Stimulated activated CD4-positive, alpha-beta T cell treated with anti-CD3 and anti-CD28 coated beads, Interleukin-2, amount 100 ng/mL, for 4 hours (primary cell): ENCODE results near the gene APP.

ENCODE experiments used
- DNase-seq: peaks from one replicate; pipeline ENCODE4 v3.0.0-alpha.2; 2020; ENCODE audit warnings: low read depth

Gene APP

DNA sequence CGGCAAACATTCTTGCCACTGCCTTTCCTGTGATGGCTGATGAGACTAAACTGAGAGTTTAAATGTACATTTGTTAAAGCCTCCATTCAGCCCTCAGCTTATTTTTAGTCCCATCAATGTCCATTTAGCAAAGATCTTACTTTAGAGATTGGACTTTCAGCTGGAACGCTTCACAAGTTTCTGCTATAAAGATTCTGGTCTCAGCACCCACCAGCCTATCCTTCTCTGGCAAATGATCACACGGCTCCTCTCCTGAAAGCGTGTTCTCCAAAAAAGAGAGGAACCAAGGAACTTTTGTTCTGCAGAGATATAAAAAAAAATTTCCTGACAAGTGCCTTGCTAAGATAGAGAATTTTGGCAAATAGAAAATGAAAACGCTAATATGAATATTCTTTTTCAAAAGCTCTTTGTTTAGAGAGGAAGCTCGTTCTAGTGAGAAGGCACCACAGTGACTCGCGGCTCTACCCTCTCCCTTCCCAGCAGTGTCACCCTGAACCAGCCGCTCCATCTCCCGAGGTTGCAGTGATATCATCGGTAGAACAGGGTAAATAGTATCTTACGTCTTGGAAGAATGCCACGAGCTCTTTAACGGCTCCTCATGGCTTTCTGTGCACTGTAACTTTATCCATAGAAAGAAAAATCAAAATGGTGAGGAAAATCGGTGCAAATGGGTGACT lies 200.2 kb downstream of the APP start:
- no peak for DNase-seq

DNA sequence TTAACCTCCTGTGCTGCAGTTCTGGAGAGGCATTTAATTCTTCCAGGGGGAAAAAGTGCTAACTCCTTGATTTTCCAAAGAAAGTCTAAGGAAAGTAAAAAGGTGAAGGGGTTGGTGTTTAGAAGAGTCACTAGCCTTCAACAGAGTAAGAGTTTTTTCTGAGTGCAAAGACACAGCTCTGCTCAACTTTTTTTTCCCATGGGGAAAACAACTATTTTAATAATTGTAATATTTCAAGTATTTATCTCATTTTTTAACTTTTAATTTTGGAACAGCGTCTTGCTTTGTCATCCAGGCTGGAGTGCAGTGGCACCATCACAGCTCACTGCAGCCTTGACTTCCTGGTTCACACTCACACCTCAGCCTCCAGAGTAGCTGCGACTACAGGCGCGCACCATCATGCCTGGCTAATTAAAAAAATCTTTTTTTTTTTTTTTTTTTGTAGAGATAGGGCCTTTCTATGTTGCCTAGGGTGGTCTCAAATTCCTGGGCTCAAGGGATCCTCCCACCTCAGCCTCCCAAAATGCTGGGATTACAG lies 202.6 kb downstream of the APP start:
- DNase-seq = no peak

DNA sequence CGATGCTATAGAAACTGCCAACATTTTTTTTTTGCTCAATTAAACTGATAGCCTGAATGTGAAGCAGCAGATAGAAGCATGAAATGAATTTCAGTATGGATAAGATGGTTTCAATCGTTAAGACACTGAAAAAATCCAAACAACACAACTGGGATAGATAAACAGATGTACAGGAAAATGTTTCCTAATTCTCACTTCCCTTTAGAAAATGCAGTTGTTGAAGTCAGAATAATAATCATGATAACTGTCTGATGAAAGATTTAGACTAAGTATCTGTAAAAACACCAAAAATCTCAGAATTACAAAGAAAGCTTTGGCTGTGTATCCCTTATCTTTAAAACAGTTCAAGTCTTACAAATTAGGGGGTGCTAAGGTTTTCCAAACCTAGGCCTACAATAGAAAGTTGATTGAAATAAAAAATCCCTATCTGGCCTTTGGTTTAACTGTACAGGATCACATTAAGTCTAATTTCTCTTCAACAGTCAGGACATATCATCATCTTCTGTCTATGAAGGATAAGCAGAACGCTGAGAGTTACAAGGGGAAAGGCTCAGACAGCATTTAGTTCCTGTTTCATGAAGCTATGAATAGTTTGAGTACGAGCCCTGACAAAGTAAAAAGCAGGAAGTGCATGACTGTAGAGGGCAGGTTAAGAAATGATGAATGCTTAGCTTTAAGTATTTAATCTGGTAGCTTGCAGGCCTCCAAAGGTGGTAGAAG lies 203.2 kb downstream of the APP start:
- DNase-seq = no peak

DNA sequence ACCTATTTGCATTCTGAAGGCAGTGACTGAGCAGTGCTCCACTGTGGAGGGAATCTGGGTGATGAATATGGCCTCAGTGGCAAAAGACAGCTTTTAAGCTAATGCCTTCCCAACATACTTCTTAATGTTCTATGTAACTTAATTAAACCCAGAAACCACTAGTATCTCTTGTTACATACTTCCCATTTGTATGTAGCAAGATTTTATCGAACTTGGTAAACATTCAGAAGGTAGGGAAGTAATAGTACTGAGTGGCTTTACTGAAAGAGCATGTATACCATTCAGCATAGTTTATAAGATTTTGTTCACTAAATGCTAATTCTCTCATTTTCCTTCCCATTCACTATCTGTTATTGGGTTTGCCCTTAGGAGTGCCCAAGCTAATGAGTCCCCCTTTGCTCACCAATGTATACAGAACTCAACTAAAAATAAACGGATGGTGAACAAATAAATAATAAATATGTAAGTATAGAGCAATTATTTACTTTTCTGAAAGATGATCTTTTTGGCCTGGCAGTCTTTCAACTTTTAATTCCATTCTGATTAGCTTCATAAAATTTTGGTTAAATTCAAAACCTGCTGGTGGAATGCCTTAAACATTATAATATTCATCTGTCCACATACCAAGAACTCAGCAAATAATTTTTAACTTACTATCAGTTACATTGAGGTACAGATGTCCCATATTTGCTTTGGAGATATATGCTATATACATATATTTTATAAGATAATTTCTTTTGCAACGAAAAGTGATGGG lies 204.4 kb downstream of the APP start:
- DNase-seq = no peak

DNA sequence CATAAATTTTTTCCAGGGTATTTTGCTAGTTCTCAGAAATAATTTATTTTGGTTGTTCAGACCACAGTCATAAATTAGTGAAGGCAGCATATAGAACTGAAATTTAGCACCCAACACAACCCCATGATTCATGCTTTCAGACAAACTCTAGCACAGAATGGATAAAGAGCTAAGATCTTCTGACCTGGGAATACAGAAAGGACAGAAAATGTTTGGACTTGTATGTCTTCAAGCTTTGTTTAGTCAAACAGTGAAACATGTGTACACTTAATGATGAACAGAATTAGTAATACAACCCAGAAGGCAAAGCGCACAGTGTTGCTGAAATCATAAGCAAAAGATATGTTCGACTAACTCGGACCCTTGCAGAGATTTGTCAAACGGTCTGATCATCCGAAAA lies 205.6 kb downstream of the APP start:
- DNase-seq = no peak

DNA sequence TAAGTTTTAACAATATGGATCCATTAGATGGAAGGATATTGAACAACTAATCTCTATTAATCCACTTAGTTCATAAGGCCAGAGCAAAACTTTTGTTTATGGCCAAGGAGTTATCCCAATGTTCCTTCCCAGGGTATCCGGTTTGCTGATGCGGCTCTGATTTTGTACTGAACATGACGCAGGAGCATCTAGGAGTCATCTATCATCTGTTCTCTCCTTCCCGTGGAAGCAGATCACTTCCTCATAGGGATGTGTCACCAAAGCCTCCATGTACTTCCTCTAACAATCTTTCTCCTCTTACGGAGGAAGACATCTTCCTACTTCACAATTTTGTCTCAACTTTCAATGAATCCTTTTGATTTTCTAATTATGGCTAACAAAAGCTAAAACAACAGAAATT lies 206.6 kb downstream of the APP start:
- no peak for DNase-seq

DNA sequence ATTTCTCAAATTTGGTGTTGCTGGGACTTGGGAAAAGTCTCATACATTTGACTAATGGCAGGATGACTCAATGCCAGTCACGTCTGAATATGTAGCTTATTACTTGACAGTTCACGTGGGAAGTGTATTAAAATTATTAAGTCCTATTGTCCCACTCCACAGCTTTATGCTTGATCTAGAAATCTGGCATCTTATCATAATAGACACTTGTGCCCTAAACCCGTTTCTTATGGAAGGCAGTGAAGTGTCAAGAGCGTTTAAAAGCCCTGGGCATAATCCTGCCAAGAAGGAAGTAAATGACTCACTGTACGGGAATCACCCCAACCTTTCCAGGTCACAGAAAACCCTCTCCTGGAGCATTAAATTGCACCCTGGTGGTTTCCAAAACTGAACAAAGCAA lies 207.4 kb downstream of the APP start:
- no peak for DNase-seq

DNA sequence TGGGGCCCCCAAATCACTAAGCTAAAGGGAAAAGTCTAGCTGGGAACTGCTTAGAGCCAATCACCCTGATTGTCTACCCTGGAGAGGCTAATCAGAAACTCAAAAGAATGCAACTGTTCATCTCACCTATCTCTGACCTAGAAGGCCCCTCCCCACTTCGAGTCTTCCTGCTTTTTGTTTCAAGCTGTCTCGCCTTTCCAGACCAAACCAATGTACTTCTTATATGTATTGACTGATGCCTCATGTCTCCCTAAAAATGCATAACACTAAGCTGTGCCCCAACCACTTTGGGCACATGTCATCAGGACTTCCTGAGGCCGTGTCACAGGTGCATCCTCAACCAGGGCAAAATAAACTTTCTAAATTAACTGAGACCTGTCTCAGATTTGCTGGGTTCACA lies 209.5 kb downstream of the APP start:
- no peak for DNase-seq

DNA sequence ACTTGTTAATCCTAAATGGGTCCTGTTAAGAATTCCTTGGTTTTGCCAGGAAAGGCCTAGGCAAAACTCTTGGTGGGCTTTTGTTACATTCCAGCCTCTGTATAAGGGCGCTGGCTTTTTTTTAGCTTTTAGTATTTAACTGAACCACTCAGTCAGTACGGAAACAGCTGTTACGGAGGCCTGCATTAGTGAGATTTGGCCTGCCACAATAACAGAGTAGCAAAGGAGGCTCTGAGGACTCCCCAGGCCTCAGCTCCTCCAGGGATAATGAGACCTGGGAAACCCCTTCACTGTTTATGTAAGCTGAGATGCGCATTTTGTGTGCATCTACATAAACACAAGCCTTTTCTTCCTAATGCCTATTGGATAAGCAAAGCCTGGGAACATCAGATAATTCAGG lies 210.2 kb downstream of the APP start:
- no peak for DNase-seq

DNA sequence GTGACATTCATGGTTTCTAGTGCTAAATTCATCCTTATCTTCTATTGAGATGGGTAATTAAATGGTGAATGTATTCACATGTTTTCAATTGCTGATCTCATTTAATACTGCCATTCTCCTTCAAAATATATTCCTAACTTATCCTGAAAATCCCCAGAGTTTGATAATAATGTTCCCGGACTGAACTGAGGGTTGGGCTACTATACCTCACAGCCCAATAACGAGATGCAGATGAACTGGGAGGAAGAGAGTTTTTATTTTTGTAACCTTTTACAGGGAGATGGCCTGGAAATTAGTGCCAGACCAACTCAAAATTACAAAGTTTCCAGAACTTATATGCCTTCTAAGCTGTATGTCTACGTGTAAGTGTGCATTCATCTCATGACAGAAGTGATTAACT lies 210.8 kb downstream of the APP start:
- no peak for DNase-seq

DNA sequence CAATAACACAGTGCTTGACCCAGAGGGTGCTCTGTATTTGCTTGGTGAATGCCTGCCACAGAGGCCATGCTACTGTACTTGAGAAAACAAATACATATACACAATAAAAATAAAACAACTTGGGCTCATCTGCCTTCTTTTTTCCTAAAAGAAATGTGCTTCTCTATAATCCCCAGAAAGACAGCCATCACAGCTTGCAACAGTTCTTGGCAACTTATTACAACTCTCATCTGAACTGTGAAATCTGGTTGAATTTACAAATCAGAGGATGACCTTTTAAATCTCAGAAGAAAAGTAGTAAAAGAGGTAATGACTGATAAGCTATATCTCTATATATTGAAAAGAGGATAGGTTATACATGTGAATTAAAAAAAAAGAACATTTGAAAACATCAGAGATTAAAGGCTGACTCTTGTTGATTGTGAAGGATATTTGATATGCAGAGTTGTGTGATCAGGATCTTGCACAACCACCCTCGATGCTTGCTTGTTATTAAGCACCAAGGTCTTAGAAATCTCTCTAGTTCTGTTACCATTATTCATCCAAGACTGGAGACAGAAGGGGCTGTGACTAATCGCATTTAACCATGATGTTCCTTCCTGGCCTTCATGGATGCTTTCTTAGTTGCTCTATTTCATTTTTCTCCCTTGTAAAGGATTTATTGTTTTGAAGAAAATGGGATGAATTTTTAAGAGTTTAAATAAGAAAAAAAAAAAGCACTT lies 213.4 kb downstream of the APP start:
- DNase-seq = no peak

DNA sequence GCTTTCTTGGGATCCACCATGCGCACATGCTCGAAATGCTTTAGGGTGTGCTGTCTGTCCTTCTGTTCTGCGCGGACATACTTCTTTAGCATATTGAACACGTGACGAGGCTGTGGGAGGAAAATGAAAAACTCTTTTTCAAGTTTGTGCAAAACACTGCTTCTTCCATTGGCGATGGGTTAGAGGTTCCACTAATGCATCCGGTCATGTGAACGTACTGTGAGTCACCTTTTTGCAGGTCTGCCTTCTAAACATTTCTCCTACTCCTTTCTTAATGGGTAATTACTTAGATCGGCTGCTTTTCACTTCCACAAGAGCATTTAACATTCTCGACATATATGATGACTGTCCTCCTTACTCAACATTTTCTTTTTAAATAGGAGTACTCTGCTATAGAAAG lies 214.9 kb downstream of the APP start:
- DNase-seq = no peak

DNA sequence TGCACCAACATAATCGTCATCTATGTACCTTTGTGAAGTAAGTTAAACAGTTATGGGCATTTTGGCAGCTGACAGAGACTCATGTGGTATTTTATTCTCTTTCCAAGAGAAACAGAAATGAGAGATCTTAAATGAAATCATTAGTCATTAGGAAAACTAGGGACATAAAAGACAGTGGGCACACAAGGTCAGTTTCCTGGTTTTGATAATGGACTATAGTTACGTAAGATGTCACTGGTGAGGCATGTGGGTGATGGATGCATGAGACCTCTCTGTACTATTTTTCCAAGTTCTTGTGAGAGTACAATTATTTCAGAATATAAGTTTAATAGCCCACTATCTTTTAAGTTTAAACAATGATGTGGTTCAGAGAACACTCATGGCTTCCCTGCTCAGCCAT lies 216.9 kb downstream of the APP start:
- DNase-seq = no peak

DNA sequence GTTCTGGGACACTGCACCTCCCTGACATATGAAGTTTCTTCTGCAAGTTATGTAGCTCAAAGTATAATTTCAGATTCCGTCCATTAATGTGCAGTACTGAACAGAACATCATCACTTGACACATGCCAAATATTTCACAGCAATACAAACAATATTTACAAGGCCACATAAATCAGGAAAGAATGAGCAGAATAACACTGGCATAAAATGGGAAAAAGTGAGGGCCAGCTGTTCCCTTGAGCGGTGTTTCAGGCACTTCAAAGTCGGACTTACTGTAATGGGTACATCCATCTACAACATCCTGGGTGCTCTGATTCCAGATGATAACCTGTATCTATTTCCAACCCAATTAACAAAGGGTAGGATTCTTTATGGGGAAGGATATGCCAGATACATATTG lies 217.4 kb downstream of the APP start:
- no peak for DNase-seq

DNA sequence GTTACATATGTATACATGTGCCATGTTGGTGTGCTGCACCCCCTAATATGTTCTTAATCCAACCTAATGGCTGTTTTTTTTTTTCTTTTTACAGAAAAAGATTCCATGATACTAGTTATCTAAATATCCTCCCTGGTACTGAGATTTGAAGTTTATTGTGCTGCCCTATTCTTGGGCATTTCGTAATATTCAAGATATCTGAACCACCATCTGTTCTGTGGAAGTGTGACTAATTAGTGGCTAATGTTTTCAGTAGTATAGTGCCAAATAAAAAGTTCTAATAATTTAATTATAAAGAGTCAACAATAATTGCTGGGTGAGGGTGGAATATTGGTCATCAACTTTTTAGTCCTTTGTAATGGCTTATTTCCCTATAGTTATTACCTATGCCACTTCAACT lies 218.3 kb downstream of the APP start:
- no peak for DNase-seq

DNA sequence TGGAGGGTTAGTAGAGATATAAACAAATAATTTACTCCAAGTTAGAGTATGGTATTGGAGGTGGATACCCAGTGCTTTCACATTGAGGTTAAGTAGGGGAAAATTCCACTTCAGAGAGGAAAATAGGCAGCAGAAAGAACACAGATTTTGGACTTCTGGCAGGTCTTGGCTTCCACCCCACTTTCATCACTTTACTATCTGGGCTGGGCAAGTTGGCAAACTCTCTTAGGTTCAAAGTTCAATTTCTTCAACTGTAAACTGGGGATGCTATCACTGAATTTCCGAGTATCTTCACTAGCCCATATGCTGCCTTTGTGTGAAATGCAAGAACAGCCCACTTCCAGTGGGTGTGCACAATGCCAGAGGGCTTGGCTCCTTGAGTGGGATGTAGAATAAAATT lies 220.9 kb downstream of the APP start:
- no peak for DNase-seq

DNA sequence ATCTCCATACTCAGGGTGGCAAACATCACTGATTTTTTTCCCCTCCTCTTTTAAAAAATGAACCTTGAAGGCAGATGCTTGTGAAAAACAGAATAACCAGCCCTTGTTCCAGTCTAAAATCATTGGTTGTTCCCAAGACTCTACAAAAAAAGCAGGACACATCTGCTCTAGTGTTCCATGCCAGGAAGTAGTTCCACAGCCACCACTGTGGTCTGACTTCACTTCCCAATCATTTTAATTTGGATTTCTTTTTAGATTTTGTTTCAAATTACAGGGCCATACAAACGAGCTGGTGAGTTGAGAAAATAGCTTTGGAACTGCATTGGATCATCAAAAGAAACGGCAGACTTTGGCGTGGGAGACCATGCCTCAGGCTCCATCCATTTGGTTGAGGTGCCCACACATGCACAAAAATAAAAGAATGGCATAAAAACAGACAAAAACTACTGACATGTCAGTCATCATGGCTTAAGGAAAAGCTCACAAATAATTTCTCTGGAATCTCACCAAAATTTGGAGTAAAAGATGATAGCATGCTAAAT lies 225.8 kb downstream of the APP start:
- DNase-seq = no peak

DNA sequence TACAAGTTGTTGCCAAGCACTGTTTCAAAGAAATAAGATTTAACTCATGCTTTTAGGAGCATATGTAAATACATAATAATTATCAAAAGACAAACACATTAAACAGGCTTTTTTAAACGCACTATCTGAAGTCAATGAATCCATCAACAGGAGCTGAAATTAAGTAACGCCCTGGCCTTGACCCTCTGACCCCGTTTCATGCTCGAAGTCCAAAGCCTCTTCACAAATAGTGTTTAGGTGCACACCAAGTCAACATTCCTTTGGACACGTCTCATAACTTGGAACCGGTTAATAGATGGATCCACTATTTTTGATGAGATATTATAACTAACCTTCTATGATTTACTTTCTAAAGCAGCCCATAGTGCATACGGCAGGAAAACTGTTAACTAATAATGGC lies 226.5 kb downstream of the APP start:
- no peak for DNase-seq

DNA sequence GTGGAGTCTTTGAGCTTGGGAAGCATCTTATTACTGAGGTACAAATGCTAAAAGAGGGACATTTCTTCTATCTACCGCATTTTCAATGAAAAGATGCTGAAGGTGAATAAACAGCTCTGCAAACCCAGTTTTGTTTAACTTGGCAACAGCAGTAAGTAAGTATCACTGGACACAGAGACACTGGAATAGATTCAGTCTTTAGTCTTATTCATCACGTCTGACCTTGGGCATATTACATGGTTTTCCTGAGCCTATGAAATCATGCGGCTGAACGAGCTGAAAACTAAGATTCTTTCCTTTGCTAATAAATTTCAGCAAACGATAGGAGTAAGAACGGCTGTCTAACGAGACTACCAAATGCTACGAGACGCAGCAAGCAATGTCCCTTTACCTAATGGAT lies 228.4 kb downstream of the APP start:
- no peak for DNase-seq

DNA sequence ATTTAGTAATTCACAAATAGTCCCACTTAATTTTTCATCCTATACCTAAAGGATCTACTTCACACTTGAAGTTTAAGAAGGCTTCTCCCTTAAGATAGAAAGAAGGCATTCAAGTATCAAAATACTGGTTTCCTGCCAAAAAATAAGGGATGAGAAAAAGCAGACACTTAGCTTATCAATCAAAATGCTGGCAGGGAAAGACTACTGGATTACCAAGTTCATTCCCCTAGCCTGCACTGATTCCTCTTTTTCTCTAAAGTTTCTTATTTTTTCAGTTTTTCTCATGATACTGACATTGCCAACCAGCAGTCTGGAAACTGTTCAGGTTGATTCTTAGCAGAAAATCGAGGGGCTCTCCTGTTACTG lies 231.2 kb downstream of the APP start:
- DNase-seq = no peak

DNA sequence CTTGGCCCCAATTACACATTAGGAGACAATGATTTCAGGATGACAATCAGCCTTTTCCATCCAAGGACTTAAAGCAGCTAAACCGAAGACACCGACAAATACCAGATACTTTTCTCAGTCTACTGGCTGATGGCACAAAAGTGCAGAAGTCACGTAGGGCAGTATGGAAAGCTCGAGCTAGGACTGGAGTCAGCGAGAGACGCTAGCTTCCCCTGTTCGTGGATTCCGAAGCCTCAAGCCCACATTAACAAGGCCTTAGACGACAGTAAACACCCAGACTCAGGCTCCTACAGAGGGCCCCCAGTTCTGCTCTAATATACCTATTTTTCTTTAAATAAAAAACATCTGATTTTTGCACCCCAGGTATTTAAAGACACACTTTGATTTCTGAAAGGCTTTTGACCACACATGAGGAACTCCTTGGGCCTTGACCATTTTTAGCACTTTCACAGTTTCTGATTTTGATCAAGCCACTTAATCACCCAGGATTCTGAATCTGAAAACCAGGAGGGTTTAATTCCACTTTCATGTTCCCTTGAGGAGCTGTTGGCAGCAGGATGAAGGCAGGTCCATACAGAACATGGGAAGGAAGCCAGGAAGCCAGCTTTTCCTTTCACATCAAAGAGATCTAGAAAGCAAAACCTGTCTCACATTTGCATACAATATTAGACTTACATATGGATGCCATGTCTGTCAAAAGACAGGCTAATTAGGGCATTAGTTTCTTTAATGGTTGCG lies 231.7 kb downstream of the APP start:
- DNase-seq = no peak

DNA sequence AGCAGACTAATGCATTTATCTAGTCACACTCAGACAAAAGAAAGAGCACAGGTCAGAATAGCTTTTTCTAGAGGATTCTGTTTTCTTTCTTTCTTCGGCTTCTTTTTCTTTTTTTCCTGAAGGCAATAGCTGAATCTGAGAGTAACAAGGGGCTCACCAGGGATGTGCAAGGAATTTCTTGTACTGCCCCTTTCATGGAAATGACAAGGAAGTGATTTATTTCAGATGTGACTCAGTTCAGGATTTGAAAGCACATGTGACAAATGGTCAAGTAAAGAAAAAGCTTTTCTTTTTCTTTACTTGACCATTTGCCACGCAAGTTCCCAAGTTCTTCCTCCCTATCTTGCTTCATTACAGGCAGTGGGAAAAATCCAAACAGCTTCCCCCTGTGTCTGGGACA lies 233.8 kb downstream of the APP start:
- DNase-seq = no peak
